GM19438 (cell line): ENCODE data around the gene NDUFA8.

Experiments used
- ATAC-seq: cut with Tn5 transposase; IDR thresholded peaks from one replicate; pipeline ENCODE4 v1.9.1; 2021; ENCODE audit warnings: low read depth; ENCODE audit not compliant: unreplicated experiment

Gene NDUFA8

DNA sequence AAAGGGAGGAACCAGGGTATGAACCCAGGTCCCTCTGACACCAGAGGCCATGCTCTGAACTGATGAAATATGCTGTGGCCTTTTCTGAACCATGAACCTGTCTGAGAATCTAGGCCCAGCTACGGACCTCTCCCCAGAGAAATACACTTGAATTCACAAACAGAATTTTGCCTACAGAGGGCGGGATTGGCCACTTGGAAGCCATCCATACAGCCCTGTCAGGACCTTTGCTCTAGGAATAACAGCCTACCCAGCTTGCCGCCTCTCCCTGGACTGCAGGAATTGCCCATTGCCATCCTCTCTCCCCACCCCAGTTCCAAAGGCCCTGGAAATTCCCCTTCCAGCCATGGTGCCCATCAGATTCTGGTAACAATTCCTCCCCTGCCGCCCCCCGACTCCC is 26.7 kb upstream of the NDUFA8 start:
- no peak for ATAC-seq

DNA sequence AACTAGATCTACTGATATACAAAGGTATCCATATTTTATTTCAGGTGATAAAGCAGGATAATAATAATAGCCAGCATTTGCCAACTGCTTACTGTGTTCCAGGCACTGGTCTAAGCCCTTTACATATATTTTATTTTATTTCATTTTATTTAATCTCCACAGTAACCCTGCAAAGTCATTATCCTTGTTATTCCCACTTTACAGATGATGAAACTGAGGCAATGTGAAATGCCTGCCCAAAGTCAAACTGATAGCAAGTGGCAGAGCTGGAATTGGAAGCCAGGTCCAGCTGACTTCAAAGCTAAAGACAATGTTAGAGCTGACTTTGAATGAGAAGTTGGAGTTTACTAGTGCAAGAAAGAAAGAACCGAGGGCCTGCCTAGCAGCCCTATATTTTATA is 25.0 kb upstream of the NDUFA8 start:
- no peak for ATAC-seq

DNA sequence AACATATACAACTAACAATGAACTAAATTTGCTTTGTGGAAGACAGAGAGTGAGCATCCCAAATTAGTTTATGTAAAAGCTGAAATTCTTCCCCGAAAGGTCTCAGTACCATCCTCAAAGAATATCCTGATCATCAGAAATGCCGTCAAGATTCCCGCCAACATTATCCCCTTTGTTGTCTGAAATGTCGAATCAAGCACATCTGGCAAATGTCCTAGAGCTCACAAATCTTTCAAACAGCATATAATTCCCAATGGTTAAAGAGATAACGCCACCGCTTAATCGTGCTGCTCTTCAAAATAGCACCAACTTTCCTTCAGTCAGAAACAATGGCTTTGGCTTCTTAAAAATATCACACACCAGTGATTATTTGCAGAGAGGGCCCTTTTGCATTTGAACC is 23.9 kb upstream of the NDUFA8 start:
- no peak for ATAC-seq

DNA sequence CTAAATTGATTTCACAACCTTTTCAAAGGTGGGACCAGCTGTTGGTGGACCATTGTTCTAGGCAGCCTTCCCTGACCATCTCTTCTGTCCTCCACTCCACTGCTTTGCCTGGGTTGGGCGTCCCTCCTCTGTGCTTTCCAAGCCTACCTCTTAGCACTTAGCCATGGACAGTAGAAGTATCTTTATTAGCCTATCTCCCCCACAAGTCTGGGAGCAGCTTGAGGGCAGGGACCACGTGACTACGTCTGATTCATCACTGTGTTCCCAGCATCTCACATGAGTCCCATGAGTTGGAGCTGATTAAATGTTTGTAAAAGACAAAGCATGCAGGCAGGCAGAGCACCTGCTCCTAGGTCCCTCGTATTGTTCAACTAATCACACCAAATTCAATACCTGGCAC is 21.1 kb upstream of the NDUFA8 start:
- no peak for ATAC-seq

DNA sequence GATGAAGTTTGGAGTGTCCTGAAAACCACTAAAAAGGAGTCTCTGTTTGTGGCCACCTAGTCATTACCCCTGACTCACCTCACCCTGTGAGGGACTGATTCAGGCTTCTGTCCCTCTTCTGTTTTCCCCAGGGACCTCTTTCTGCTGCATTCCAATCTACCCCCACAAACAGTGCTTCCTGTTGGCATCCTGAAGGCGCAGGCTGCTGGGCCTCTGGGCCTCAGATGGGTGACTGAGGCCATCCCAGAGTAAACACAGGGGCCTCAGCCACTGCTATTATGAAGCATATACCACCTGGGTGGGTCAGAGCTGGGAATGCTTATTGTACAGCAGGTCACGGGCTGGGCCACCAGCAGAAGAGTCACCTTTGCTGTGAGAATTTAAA is 20.1 kb upstream of the NDUFA8 start:
- ATAC-seq: no peak

DNA sequence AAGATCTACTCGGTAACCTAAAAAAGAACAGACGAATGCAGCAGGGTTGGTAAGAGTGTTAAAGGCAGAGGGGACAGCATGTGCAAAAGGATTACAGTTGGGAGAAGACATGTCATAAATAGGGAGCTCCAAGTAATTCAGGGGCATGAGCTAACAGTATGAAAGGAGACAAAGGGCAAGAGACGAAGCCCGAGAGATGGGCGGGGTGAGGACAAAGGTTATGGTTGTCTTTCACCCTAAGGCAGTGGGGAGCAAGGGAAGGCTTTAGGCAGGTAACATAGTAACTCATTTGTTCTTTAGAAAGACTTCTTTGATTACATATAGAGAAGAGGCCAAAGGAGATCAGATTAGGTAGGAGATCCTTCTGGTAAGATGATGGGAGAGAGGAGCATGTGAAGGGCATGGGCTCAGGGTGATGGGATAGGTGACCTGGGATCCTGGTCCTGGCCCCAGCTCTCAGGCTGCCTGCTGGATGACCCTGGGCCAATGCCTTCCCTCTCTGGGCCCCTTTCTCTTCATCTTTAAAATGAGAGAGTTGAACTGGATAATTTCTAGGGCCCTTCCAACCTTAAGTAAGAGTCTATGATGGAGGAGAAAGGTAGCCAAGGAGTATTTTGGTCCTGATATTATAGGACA is 19.6 kb upstream of the NDUFA8 start:
- no peak for ATAC-seq

DNA sequence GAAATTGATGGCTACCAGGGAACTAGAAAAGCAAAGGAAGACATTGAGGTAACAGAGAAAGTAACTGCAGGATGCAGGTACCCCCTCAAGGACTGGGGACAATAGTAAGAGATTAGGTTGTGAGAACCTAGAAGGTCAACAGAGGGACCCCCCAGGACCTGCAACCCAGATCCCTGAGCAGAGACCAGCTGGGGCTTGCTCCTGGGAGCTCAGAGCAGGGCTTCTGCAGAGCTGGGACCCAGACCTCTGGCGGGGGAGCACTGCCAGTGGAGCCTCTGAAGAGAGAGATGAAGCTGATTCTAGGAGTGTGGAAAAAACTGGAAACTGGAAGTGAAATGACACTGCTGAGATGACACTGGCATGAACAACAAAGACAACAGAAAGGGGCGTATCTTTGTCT is 17.3 kb upstream of the NDUFA8 start:
- ATAC-seq: no peak

DNA sequence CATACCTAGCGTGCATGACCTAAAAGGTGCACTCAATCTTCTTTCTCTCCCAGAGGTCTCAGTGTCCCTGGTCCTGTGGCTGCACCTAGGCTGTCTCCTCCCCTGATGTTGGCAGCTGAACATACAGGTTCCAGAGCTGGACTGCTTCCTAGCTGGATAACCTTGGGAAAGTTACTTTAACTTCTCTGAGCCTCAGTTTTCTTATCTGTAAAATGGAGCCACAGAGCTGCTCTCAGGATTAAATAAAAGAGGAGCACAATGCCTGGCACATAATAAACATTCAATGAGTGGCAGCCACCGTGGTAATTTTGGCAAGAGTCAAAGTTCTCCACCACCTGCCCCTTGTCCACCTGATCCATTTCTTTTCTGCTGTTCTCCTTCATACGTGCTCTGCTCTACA is 14.1 kb upstream of the NDUFA8 start:
- ATAC-seq: no peak

DNA sequence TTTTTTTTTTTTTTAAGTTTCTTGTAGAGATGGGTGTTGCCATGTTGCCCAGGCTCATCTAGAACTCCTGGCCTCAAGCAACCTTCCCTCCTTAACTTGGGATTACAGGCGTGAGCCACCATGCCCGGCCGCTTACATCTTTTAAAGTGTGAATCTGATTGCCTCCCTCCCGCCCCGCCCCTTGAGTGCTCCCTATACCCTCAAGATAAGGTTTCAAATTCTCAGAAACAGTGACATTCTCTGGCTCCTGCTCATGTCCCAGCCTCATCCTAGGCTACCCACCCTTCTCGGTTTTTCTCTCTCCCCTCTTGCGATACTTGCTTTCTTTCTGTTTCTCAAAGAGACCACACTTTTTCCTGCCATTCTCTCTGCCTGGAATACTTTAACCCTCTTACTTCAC is 12.6 kb upstream of the NDUFA8 start:
- ATAC-seq: no peak

DNA sequence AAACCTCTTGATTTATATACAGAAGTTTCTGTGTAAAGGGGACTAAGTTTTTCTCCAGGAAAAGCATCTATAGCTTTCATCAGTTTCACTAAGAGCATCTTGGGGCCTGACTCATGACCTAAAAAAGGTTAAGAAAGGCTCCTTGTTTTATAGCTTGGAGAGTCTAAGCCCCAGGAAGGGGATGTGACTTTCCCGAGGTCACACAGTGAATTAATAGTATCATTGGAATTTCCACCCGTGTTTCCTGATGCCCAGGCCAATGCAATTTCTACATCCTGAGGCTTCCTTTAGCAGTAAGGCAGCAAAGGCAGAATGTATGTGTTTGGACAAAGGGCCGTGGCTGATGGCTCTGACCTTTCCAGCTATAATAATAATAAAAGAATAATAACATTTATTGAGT is 8.8 kb upstream of the NDUFA8 start:
- no peak for ATAC-seq

DNA sequence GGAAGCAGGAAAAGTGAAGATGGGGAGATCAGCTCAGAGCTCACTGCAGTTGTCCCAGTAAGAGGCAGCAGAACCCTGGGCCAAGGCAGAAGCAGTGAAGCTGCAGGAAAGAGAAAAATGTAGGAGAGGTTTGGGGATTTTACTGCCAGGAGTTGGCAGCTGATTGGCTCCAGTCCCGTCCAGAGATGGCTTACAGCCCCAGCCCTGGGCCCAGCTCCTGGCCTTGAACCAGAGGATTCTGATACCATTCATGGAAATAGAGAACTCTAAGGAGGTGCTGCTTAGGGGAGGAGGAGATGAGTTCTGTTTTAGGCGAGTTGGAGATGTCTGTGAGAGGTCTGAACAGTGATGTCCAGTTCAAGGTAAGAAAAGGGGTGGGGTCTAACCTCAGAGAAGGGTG is 4.7 kb upstream of the NDUFA8 start:
- no peak for ATAC-seq

DNA sequence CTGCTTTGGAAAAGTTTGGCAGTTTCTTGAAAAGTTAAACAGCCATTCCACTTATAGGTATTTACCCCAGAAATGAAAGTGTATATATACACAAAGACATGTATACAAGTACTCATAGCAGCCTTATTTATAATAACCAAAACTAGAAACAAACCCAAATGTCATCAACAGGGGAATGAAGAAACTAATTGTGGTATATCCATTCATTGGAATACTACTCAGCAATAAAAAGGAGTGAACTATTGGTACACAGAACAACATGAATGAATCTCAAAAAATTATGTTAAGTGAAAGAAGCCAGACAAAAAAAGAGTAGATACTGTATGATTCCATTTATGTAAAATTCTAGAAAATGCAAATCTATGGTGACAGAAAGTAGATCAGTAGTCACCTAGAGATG is 2.8 kb upstream of the NDUFA8 start:
- ATAC-seq: no peak

DNA sequence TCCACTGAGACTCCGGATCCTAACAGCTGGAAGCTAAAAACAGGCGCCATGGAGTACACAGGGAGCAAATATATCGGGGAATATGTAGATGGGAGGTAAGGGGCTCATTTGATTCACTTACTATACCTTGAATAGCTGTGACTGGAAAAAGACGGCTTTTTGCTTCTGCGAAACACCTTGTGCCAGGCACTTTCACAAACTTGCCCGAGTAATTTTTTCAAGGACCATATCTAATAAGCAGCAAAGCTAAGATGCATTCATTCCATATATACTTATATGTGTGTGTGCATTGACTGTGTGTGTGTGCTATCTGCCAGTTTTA is 307 bp upstream of the NDUFA8 start:
- no peak for ATAC-seq

DNA sequence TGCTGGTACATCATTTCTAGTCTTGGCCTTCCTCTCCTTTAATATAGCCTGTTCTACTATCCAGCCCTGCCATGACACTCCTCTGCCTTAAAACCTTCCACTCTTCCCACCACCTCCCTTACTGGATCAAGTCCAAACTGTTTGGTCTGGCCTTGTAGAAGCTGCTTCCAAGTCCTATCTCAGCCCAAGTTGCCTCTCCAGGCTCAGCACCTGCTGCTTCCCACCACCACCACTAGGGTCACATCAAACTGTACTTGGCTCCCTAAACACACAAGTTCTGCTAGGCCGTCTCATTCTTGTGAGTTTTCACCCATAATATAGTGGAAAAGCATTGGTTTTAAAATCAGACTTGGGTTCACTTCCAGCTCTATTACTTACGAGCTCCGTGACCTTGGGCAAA is 1.4 kb downstream of the NDUFA8 start:
- ATAC-seq: no peak

DNA sequence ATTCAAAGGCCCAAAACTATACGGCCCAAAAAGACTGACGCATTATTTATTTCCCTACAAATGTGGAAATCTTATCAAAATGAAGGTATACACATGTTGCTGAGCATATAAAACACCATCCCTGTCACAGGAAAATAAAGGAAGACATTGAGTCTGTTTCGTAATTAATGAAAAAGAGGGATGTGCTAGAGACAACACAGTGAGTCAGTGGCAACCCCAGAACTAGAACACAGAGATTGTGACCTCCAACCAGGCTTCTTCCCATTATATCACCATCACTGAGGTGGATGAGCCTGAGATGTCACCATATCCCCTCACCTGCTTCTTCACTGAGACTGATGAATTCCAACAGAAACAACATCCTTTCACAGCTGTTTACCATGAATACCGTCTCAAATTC is 3.8 kb downstream of the NDUFA8 start:
- no peak for ATAC-seq

DNA sequence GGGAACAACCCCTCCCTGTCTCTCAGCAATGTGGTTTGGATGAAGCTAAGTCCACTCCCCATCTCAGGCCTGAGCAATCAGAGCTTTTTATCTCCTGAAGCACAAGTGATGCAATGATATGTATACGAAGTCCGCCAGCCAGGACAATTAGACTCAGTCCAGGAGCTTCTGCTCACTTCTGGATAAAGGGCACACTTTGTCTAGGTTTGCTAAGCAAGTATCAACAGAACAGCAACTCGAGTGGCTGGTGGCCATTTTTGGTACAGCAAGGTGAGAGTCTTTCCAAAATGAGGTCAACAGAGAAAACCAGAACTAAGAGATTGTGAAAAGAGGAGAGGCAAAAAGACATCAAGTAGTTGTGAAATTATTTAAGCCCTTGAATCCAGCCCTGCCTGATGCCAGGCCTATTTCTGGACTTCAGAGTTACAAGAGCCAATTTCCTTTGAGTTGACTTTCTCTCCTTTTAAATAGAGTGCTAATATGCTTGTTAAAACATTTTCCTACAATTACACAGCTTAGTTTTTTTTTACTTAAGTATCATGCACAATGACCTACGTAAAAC is 8.2 kb downstream of the NDUFA8 start:
- ATAC-seq: no peak

DNA sequence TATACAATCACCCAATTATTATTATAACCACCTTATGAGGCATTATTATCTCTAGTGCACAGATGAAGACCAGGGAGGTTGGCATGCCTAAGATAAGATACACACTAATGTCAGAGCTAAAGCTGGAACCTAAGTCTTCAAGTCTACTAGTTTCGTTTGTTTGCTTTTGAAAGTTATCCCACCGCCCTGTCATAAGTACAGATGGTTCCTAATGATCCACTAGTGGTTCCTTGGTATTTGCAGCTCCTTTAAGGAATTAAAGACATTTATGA is 14.1 kb downstream of the NDUFA8 start:
- ATAC-seq: no peak

DNA sequence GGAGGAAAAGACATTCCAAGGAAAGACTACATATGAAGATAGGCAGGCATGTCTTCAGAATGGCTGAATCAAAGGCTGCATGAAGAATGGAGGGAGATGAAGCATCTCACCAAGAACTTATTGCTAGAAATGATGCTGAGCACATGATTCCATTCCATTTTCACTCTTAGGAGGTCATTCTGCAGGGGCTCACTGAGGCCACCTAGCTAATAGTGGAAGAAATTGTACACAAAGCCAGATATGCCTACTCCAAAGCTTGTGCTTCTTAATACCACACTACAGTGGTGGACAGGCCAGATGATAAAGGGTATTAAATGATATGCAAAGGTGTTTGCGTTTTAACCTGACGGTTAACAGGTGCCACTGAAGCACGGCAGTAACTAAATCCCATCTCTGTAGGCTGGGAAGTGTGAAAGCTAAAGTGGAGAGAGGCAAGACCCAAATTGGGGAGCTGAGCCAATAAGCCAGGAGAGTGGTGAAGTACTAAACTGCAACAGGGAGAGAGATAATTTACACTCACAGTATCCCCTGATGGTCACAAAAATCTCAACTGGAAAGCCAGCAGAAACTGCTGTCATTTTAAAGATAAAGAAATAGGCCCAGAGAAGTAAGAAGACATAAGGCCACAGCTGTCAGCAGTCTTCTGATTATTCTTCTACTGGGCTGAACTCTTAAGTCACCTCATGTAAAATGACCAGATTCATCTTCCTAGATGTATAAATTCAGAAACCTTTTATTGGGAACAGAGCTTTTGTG is 14.6 kb downstream of the NDUFA8 start:
- ATAC-seq: no peak

DNA sequence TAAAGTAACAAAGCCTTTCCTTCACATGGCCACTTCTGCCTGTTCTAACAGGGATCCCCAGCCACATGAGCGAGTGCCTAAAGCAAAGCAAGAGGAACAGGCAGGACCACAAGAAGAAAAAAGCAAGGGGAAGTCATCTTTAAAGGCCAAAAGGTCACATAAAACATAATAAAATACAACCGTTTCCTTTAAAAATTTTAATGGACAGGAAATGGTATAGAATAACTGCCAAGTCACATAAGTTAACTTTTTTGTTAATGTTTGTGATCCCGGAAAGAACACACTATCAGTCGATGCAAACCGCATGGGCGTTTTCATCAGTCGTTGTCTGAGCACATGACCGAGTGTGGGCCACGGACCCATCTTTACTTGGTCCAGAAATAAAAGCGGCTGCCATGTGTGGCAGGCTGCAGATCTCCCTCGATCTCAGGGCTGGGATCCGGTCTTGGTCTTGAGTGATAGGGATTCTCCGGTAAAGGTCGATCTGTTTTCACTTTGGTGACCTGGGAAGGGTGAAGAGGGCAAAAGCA is 15.6 kb downstream of the NDUFA8 start:
- ATAC-seq: no peak

DNA sequence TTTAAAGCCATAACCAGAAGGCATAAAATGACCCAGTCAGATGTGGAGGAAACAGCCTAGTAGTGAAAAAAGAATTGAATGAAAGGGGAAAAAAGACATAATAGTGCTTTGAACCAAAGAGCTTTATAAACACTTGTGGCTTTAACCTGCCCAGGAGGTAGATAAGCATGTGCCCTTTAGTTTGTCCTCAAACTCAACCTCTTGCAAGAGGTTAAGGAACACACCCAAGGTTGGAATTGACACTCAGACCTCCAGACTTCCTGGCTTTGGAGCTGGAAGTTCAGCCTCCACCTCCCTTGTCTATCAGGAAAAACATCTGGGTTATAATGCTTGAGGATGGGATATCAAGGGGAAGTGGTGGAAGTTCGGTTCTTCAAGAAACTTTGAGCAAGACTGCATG is 16.3 kb downstream of the NDUFA8 start:
- ATAC-seq: no peak

DNA sequence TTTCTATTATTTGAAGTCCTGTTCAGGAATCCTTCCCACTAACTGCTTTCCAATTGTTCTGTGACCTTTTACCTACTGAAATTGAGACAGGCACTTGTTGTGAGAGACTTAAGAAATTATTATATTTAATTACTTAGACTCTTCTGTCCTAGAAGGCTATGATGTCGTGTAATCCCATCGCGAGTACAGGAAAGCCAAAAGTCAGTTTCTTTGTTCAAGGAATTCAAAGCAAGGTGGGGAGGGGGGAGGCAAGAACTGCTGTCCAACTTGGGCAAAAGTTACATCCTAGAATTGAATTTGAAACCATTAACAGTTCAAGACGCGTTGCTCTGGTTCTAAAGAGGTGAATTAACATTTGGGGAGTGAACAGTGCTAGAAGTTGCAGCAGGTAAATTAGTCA is 17.9 kb downstream of the NDUFA8 start:
- ATAC-seq: no peak

DNA sequence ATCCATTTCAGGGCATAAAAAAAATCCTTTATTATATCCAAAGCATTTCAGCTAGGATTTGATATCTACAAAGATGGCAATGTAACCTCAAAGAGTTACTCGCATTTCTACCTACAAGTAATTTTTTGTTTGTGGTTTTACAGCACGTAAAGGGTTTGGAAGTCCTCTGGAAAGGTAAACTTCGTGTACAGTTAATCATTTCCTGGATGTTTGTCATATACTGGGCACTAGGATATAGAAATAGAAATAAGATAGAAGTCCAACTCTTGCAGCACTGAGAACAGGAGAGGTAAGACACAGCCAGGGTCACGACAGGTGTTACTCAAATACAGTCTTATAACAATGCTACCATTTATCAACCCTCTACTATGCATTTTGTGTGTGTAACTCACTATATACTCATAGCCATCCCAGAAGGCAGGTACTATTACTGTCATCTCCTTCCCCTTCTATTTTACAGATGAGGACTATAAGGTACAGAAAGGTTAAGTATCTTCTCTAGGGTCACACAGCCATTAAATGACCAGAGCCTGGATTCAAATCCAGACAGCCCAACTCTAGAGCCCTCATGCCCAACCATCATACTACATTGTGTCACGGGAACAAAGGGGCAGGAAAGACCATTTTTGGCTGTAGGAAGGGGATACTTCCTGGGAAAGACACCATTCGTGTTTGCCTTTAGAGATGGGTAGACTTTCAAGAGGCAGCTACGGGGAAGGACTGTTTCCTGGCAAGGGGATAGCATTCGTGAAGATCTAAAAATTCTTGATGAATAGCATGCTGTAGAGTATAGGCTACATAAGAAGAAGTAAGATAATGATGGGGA is 19.0 kb downstream of the NDUFA8 start:
- ATAC-seq: no peak
